Testis (tissue), 2 donors: ENCODE results near the gene HMCN1.

Experiments used
- POLR2A ChIP-seq: fragments of 450-650 bp; IDR thresholded peaks from one replicate; pipeline ENCODE4 v1.6.1; 2017; ENCODE audit warnings: antibody characterized with exemption, mild to moderate bottlenecking, moderate library complexity
- TF ChIP-seq, protein P1 (sequence below), 3 experiments: fragments of 450-650 bp in 2 of 3; fragments of 200-600 bp in 1 of 3; sonication (generic) in 1 of 3; IDR thresholded peaks; one replicate each; pipeline ENCODE4 v1.5.1; 2016 to 2019; ENCODE audit warnings: antibody characterized with exemption in 3 of 3, mild to moderate bottlenecking in 2 of 3, moderate library complexity in 1 of 3

DNA sequence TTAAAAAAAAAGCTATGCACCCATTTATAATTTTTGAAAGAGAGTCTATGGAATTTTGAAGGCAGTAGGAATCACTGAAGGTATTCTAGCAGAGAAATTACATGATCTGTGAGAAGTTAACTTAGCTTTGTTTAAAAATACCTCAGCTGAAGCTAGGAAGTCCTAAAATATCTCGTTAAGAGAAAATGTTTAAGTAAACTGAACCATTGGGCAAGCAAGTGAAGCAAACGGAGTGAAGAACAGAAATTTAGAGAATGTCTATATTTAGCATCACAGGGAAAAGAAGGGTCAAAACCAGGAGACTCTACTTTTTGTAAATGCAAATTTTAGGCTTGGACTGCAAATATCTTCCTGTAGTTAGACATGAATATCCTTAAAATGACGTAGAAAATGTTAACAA, 230.8 kb downstream of the HMCN1 start:
- TF ChIP-seq POLR2A: no peak
- TF ChIP-seq, protein P1, sequence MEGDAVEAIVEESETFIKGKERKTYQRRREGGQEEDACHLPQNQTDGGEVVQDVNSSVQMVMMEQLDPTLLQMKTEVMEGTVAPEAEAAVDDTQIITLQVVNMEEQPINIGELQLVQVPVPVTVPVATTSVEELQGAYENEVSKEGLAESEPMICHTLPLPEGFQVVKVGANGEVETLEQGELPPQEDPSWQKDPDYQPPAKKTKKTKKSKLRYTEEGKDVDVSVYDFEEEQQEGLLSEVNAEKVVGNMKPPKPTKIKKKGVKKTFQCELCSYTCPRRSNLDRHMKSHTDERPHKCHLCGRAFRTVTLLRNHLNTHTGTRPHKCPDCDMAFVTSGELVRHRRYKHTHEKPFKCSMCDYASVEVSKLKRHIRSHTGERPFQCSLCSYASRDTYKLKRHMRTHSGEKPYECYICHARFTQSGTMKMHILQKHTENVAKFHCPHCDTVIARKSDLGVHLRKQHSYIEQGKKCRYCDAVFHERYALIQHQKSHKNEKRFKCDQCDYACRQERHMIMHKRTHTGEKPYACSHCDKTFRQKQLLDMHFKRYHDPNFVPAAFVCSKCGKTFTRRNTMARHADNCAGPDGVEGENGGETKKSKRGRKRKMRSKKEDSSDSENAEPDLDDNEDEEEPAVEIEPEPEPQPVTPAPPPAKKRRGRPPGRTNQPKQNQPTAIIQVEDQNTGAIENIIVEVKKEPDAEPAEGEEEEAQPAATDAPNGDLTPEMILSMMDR (IDR thresholded peaks at IDR 0.05): no peak
